GM18517 (cell line): ENCODE measurements around the gene LRRC10.
"Not testable (repeated sequence)": the region's sequence is repeated elsewhere in the genome, so short reads cannot be mapped to it uniquely, and the experiment has no call there.

Experiments
- ATAC-seq: cut with Tn5 transposase; IDR thresholded peaks from one replicate; pipeline ENCODE4 v1.9.1; 2021; ENCODE audit warnings: mild to moderate bottlenecking, moderate library complexity; ENCODE audit not compliant: unreplicated experiment

Gene LRRC10

GRCh38 chr12:69620077-69620476, 9.4 kb upstream of the LRRC10 start:
- ATAC-seq, result no peak

- no peak for ATAC-seq
These were observed 8.3 kb upstream of the LRRC10 start for GRCh38 chr12:69619050-69619449.

- ATAC-seq, result no peak
These were observed 5.3 kb upstream of the LRRC10 start for GRCh38 chr12:69616025-69616424.

GRCh38 chr12:69613351-69613750, 2.6 kb upstream of the LRRC10 start:
- ATAC-seq, result no peak

- no peak for ATAC-seq
These were observed 581 bp downstream of the LRRC10 start for GRCh38 chr12:69610126-69610525.

GRCh38 chr12:69608114-69608513, 2.6 kb downstream of the LRRC10 start:
- no peak for ATAC-seq

- ATAC-seq, result not testable (repeated sequence)
These were observed 6.4 kb downstream of the LRRC10 start for GRCh38 chr12:69604275-69604674.

- ATAC-seq, result not testable (repeated sequence)
These were observed 7.2 kb downstream of the LRRC10 start for GRCh38 chr12:69603556-69603955.

- no peak for ATAC-seq
These were observed 7.8 kb downstream of the LRRC10 start for GRCh38 chr12:69602954-69603353.

GRCh38 chr12:69601962-69602685, 8.6 kb downstream of the LRRC10 start:
- no peak for ATAC-seq

- no peak for ATAC-seq
These were observed 9.9 kb downstream of the LRRC10 start for GRCh38 chr12:69600804-69601203.

GRCh38 chr12:69598174-69598753, 12.4 kb downstream of the LRRC10 start:
- ATAC-seq, result no peak

- ATAC-seq, result no peak
These were observed 15.0 kb downstream of the LRRC10 start for GRCh38 chr12:69595689-69596088.

GRCh38 chr12:69589082-69589481, 21.6 kb downstream of the LRRC10 start:
- no peak for ATAC-seq

GRCh38 chr12:69588527-69588926, 22.2 kb downstream of the LRRC10 start:
- ATAC-seq, result no peak

- ATAC-seq, result peak; percentile 93
These were observed 25.3 kb downstream of the LRRC10 start, which contains the start of gene CCT2 for GRCh38 chr12:69585189-69586062. CCT2 (plus strand) TSS chr12:69585459; CDS start chr12:69585522, 63 bp downstream.

GRCh38 chr12:69583203-69583602, 27.5 kb downstream of the LRRC10 start:
- no peak for ATAC-seq

GRCh38 chr12:69580074-69580473, 30.6 kb downstream of the LRRC10 start:
- ATAC-seq, result no peak

- ATAC-seq, result no peak
These were observed 31.7 kb downstream of the LRRC10 start for GRCh38 chr12:69579029-69579428.

- ATAC-seq, result no peak
These were observed 32.4 kb downstream of the LRRC10 start for GRCh38 chr12:69578283-69578682.

GRCh38 chr12:69575346-69575745, 35.4 kb downstream of the LRRC10 start:
- ATAC-seq, result no peak
